ENCODE data around the gene ARL15. TPM values are rescaled to one million over a fixed set of nuclear protein-coding genes. Genes with fewer than 3 reads are reported as not detected.
"Not testable (repeated sequence)": the region's sequence is repeated elsewhere in the genome, so short reads cannot be mapped to it uniquely, and the experiment has no call there.

ARL15 gene
- total RNA-seq, 1 donor from 2014 or later: 42.3 TPM

- no peaks in the 10 kb centered on the region for H3K27me3 ChIP-seq (ENCODE audit: control insufficient read depth in 3 of 3, insufficient read depth in 3 of 3, low read length in 3 of 3)
- H3K9me3 ChIP-seq (ENCODE audit: control insufficient read depth in 3 of 3, low read length in 3 of 3): no peaks in the 10 kb centered on the region
- H3K4me1 ChIP-seq (ENCODE audit: control insufficient read depth in 3 of 3, insufficient read depth in 3 of 3, low read length in 3 of 3): no peaks in the 10 kb centered on the region
- H3K36me3 ChIP-seq (ENCODE audit: control insufficient read depth in 3 of 3, insufficient read depth in 3 of 3, low read length in 3 of 3): no peaks in the 10 kb centered on the region
- H3K9ac ChIP-seq (ENCODE audit: low read depth in 1 of 3, low read length in 3 of 3): no peak overlapping the region
- H3K4me3 ChIP-seq (ENCODE audit: low read length in 3 of 3): no peak overlapping the region
- no peak overlapping the region for H3K27ac ChIP-seq (ENCODE audit: low read depth, low read length)
Observed at GRCh38 chr5:54073735-54074134, 236.6 kb downstream of the ARL15 start.

DNA sequence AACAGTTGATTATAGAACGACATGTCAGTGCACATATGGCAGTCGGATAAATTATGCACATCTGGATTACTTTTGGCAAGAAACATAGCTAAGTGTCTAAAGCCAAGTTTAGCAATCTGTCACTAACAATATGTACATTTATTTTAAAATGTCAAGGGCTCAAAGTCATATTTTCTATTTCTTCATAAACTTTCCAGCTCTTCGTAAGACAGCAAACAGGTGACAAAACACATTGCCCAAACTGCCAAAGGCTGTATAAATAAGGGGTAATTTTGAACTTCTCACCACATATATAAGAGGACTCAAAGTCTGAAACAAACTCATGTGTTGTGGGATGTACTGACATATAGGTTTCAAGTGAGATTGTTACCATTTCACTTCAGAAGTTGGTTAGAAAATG, 237.2 kb downstream of the ARL15 start:
- no peaks in the 10 kb centered on the region for H3K4me1 ChIP-seq (ENCODE audit: control insufficient read depth in 3 of 3, insufficient read depth in 3 of 3, low read length in 3 of 3)

GRCh38 chr5:54066433-54066832, 243.9 kb downstream of the ARL15 start:
- Histone ChIP-seq H3K4me3 (ENCODE audit: low read length in 3 of 3) (no peak overlapping the region), H3K9ac (ENCODE audit: low read depth in 1 of 3, low read length in 3 of 3) (no peak overlapping the region), H3K27me3 (ENCODE audit: control insufficient read depth in 3 of 3, insufficient read depth in 3 of 3, low read length in 3 of 3) (no peaks in the 10 kb centered on the region), H3K36me3 (ENCODE audit: control insufficient read depth in 3 of 3, insufficient read depth in 3 of 3, low read length in 3 of 3) (no peaks in the 10 kb centered on the region), H3K4me1 (ENCODE audit: control insufficient read depth in 3 of 3, insufficient read depth in 3 of 3, low read length in 3 of 3) (no peaks in the 10 kb centered on the region), H3K9me3 (ENCODE audit: control insufficient read depth in 3 of 3, low read length in 3 of 3) (no peaks in the 10 kb centered on the region), H3K27ac (ENCODE audit: low read depth, low read length) (no peak overlapping the region)

More for the DNA sequence above, 237.2 kb downstream of the ARL15 start:
- Histone ChIP-seq H3K27me3 (ENCODE audit: control insufficient read depth in 3 of 3, insufficient read depth in 3 of 3, low read length in 3 of 3) (no peaks in the 10 kb centered on the region), H3K36me3 (ENCODE audit: control insufficient read depth in 3 of 3, insufficient read depth in 3 of 3, low read length in 3 of 3) (no peaks in the 10 kb centered on the region), H3K4me3 (ENCODE audit: low read length in 3 of 3) (no peak overlapping the region), H3K9ac (ENCODE audit: low read depth in 1 of 3, low read length in 3 of 3) (no peak overlapping the region), H3K27ac (ENCODE audit: low read depth, low read length) (no peak overlapping the region), H3K9me3 (ENCODE audit: control insufficient read depth in 3 of 3, low read length in 3 of 3) (no peaks in the 10 kb centered on the region)

DNA sequence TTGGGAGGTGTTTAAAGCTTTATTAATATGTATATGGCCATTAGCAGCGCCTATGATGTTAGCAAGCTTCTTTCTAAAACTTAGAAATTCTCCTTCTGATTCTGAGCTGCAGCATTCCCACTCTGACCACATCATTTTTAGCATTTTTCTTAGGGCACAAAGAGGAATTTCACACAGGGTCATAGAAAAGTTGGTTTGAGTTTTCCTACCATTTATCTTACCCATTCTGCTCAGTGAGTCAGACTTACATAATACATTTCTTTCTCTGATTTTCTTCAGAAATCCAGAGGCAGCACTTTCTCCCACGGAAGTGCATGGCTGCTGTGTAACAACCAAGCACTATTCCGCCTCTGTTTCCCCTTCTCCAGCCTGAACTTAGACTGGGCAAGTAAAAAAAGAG, 246.6 kb downstream of the ARL15 start:
- Histone ChIP-seq H3K9ac (ENCODE audit: low read depth in 1 of 3, low read length in 3 of 3) (no peak overlapping the region), H3K4me1 (ENCODE audit: control insufficient read depth in 3 of 3, insufficient read depth in 3 of 3, low read length in 3 of 3) (no peaks in the 10 kb centered on the region), H3K9me3 (ENCODE audit: control insufficient read depth in 3 of 3, low read length in 3 of 3) (no peaks in the 10 kb centered on the region), H3K4me3 (ENCODE audit: low read length in 3 of 3) (no peak overlapping the region), H3K27ac (ENCODE audit: low read depth, low read length) (no peak overlapping the region), H3K36me3 (ENCODE audit: control insufficient read depth in 3 of 3, insufficient read depth in 3 of 3, low read length in 3 of 3) (no peaks in the 10 kb centered on the region), H3K27me3 (ENCODE audit: control insufficient read depth in 3 of 3, insufficient read depth in 3 of 3, low read length in 3 of 3) (no peaks in the 10 kb centered on the region)

GRCh38 chr5:54062958-54063357, 247.4 kb downstream of the ARL15 start:
- Histone ChIP-seq H3K9me3 (ENCODE audit: control insufficient read depth in 3 of 3, low read length in 3 of 3) (no peaks in the 10 kb centered on the region), H3K9ac (ENCODE audit: low read depth in 1 of 3, low read length in 3 of 3) (no peak overlapping the region), H3K27me3 (ENCODE audit: control insufficient read depth in 3 of 3, insufficient read depth in 3 of 3, low read length in 3 of 3) (no peaks in the 10 kb centered on the region), H3K36me3 (ENCODE audit: control insufficient read depth in 3 of 3, insufficient read depth in 3 of 3, low read length in 3 of 3) (no peaks in the 10 kb centered on the region), H3K4me1 (ENCODE audit: control insufficient read depth in 3 of 3, insufficient read depth in 3 of 3, low read length in 3 of 3) (no peaks in the 10 kb centered on the region), H3K27ac (ENCODE audit: low read depth, low read length) (no peak overlapping the region), H3K4me3 (ENCODE audit: low read length in 3 of 3) (no peak overlapping the region)

GRCh38 chr5:54060919-54061318, 249.5 kb downstream of the ARL15 start:
- not testable (repeated sequence) for H3K9ac ChIP-seq (ENCODE audit: low read depth in 1 of 3, low read length in 3 of 3); H3K27ac ChIP-seq (ENCODE audit: low read depth, low read length); H3K4me1 ChIP-seq (ENCODE audit: control insufficient read depth in 3 of 3, insufficient read depth in 3 of 3, low read length in 3 of 3); H3K4me3 ChIP-seq (ENCODE audit: low read length in 3 of 3); H3K9me3 ChIP-seq (ENCODE audit: control insufficient read depth in 3 of 3, low read length in 3 of 3); H3K36me3 ChIP-seq (ENCODE audit: control insufficient read depth in 3 of 3, insufficient read depth in 3 of 3, low read length in 3 of 3); H3K27me3 ChIP-seq (ENCODE audit: control insufficient read depth in 3 of 3, insufficient read depth in 3 of 3, low read length in 3 of 3)

GRCh38 chr5:54049963-54050362, 260.4 kb downstream of the ARL15 start:
- Histone ChIP-seq H3K4me3 (ENCODE audit: low read length in 3 of 3) (no peak overlapping the region), H3K9ac (ENCODE audit: low read depth in 1 of 3, low read length in 3 of 3) (no peak overlapping the region), H3K36me3 (ENCODE audit: control insufficient read depth in 3 of 3, insufficient read depth in 3 of 3, low read length in 3 of 3) (no peaks in the 10 kb centered on the region), H3K27ac (ENCODE audit: low read depth, low read length) (no peak overlapping the region), H3K27me3 (ENCODE audit: control insufficient read depth in 3 of 3, insufficient read depth in 3 of 3, low read length in 3 of 3) (no peaks in the 10 kb centered on the region), H3K9me3 (ENCODE audit: control insufficient read depth in 3 of 3, low read length in 3 of 3) (no peaks in the 10 kb centered on the region), H3K4me1 (ENCODE audit: control insufficient read depth in 3 of 3, insufficient read depth in 3 of 3, low read length in 3 of 3) (no peaks in the 10 kb centered on the region)

GRCh38 chr5:54049144-54049543, 261.2 kb downstream of the ARL15 start:
- Histone ChIP-seq H3K9me3 (ENCODE audit: control insufficient read depth in 3 of 3, low read length in 3 of 3) (no peaks in the 10 kb centered on the region), H3K4me1 (ENCODE audit: control insufficient read depth in 3 of 3, insufficient read depth in 3 of 3, low read length in 3 of 3) (no peaks in the 10 kb centered on the region), H3K27ac (ENCODE audit: low read depth, low read length) (no peak overlapping the region), H3K4me3 (ENCODE audit: low read length in 3 of 3) (no peak overlapping the region), H3K9ac (ENCODE audit: low read depth in 1 of 3, low read length in 3 of 3) (no peak overlapping the region), H3K27me3 (ENCODE audit: control insufficient read depth in 3 of 3, insufficient read depth in 3 of 3, low read length in 3 of 3) (no peaks in the 10 kb centered on the region), H3K36me3 (ENCODE audit: control insufficient read depth in 3 of 3, insufficient read depth in 3 of 3, low read length in 3 of 3) (no peaks in the 10 kb centered on the region)

- no peak overlapping the region for H3K9ac ChIP-seq (ENCODE audit: low read depth in 1 of 3, low read length in 3 of 3)
- no peak overlapping the region for H3K27ac ChIP-seq (ENCODE audit: low read depth, low read length)
- no peaks in the 10 kb centered on the region for H3K36me3 ChIP-seq (ENCODE audit: control insufficient read depth in 3 of 3, insufficient read depth in 3 of 3, low read length in 3 of 3)
- no peak overlapping the region for H3K4me3 ChIP-seq (ENCODE audit: low read length in 3 of 3)
- H3K4me1 ChIP-seq (ENCODE audit: control insufficient read depth in 3 of 3, insufficient read depth in 3 of 3, low read length in 3 of 3): no peaks in the 10 kb centered on the region
- no peaks in the 10 kb centered on the region for H3K9me3 ChIP-seq (ENCODE audit: control insufficient read depth in 3 of 3, low read length in 3 of 3)
- H3K27me3 ChIP-seq (ENCODE audit: control insufficient read depth in 3 of 3, insufficient read depth in 3 of 3, low read length in 3 of 3): no peaks in the 10 kb centered on the region
Observed at GRCh38 chr5:54045077-54045792, 265.1 kb downstream of the ARL15 start.

DNA sequence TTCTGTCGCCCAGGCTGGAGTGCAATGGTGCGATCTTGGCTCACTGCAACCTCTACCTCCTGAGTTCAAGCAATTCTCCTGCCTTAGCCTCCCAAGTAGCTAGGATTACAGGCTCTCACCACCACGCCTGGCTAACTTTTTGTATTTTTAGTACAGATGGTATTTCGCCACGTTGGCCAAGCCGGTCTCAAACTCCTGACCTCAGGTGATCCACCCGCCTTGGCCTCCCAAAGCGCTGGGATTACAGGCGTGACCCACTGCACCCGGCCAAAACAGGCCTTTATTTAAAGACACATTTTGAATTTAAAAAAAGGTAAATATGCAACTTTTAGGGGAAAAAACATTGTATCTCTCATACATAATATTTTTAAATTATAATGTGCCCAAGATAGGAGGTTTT, 266.1 kb downstream of the ARL15 start:
- H3K36me3 ChIP-seq (ENCODE audit: control insufficient read depth in 3 of 3, insufficient read depth in 3 of 3, low read length in 3 of 3): not testable (repeated sequence)

More for the DNA sequence above, 266.1 kb downstream of the ARL15 start:
- not testable (repeated sequence) for H3K9ac ChIP-seq (ENCODE audit: low read depth in 1 of 3, low read length in 3 of 3); H3K4me3 ChIP-seq (ENCODE audit: low read length in 3 of 3); H3K27ac ChIP-seq (ENCODE audit: low read depth, low read length); H3K9me3 ChIP-seq (ENCODE audit: control insufficient read depth in 3 of 3, low read length in 3 of 3); H3K4me1 ChIP-seq (ENCODE audit: control insufficient read depth in 3 of 3, insufficient read depth in 3 of 3, low read length in 3 of 3); H3K27me3 ChIP-seq (ENCODE audit: control insufficient read depth in 3 of 3, insufficient read depth in 3 of 3, low read length in 3 of 3)

All from skeletal muscle tissue (tissue), 4 donors.